ENCODE results near the gene LIF.

LIF gene

DNA sequence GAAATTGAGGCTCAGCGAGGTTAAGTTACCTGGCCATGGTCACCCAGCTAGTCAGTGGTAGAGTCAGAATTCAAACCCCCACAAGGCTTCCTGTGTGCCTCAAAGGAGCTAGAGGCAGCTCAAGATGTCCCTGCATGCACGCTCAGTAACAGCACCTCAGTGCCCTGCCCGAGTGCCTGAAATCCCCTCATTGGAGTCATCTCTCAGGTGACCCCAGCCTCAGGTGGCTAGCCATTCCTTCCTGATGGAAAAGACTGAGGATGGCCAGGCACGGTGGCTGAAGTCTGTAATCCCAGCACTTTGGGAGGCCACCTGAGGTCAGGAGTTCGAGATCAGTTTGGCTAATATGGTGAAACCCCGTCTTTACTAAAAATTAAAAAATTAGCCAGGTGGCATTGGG lies 36.9 kb downstream of the LIF start:
- Histone ChIP-seq H3K4me3 (replicated peaks; ENCODE audit: insufficient read depth, low read length) (no peak overlapping the region), H3K27ac (replicated peaks) (no peak overlapping the region), H3K27me3 (ENCODE audit: insufficient read depth, poor library complexity, severe bottlenecking) (no peaks in the 10 kb centered on the region)
- TF ChIP-seq, protein P1, sequence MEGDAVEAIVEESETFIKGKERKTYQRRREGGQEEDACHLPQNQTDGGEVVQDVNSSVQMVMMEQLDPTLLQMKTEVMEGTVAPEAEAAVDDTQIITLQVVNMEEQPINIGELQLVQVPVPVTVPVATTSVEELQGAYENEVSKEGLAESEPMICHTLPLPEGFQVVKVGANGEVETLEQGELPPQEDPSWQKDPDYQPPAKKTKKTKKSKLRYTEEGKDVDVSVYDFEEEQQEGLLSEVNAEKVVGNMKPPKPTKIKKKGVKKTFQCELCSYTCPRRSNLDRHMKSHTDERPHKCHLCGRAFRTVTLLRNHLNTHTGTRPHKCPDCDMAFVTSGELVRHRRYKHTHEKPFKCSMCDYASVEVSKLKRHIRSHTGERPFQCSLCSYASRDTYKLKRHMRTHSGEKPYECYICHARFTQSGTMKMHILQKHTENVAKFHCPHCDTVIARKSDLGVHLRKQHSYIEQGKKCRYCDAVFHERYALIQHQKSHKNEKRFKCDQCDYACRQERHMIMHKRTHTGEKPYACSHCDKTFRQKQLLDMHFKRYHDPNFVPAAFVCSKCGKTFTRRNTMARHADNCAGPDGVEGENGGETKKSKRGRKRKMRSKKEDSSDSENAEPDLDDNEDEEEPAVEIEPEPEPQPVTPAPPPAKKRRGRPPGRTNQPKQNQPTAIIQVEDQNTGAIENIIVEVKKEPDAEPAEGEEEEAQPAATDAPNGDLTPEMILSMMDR (IDR thresholded peaks at IDR 0.05; ENCODE audit: insufficient read depth, low read length) = no peak
- no peak for DNase-seq (ENCODE audit: low read depth in 1 of 2, low spot score in 1 of 2)

- TF ChIP-seq GABPA (IDR thresholded peaks at IDR 0.05; ENCODE audit: low read depth) (no peak), POLR2AphosphoS5 (IDR thresholded peaks at IDR 0.05; ENCODE audit: low read depth) (no peak), SPI1 (IDR thresholded peaks at IDR 0.05; ENCODE audit: borderline replicate concordance, low read depth) (no peak), REST (IDR thresholded peaks at IDR 0.05; ENCODE audit: insufficient replicate concordance, low read depth) (no peak)
- TF ChIP-seq, protein P1 (IDR thresholded peaks at IDR 0.05; ENCODE audit: insufficient read depth, low read length) = no peak
- DNase-seq (ENCODE audit: low read depth in 1 of 2, low spot score in 1 of 2) = no peak
- Histone ChIP-seq H3K4me3 (replicated peaks; ENCODE audit: insufficient read depth, low read length) (no peak overlapping the region), H3K27ac (replicated peaks) (no peak overlapping the region), H3K27me3 (ENCODE audit: insufficient read depth, poor library complexity, severe bottlenecking) (no peaks in the 10 kb centered on the region)
Measured at GRCh38 chr22:30208631-30209603, 37.6 kb downstream of the LIF start.

DNA sequence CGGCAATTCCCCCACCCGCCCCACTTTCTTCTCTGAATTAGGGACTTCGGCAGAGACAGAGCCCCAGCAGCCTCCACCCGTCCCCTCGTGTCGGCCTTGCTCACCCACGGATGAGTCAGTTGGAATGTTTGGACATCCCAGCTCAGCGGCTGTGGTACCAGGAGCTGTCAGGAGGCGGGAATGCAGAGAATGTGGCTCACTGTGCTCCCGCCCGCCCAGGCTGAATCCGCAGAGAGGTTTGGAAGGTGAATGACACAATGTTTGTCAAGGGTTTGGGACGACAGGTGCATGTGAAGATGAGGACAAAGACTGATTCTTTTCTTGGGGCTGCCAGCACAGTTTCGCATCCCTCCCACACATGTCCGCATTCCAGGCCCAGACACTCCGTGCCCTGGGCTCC lies 39.6 kb downstream of the LIF start:
- H3K27me3 ChIP-seq (ENCODE audit: insufficient read depth, poor library complexity, severe bottlenecking) = no peaks in the 10 kb centered on the region
- TF ChIP-seq GABPA (IDR thresholded peaks at IDR 0.05; ENCODE audit: low read depth) = no peak
- no peak for TF ChIP-seq SPI1 (IDR thresholded peaks at IDR 0.05; ENCODE audit: borderline replicate concordance, low read depth)
- TF ChIP-seq, protein P1 (IDR thresholded peaks at IDR 0.05; ENCODE audit: insufficient read depth, low read length) = no peak
- TF ChIP-seq POLR2AphosphoS5 (IDR thresholded peaks at IDR 0.05; ENCODE audit: low read depth) = no peak
- no peak for TF ChIP-seq REST (IDR thresholded peaks at IDR 0.05; ENCODE audit: insufficient replicate concordance, low read depth)
- no peak overlapping the region for H3K4me3 ChIP-seq (replicated peaks; ENCODE audit: insufficient read depth, low read length)
- DNase-seq (ENCODE audit: low read depth in 1 of 2, low spot score in 1 of 2) = no peak
- no peak overlapping the region for H3K27ac ChIP-seq (replicated peaks)
